ENCODE data around the gene KLHL21. TPM values are rescaled to one million over a fixed set of nuclear protein-coding genes. Genes with fewer than 3 reads are reported as not detected.

KLHL21 gene
- total and polyA plus RNA-seq, 9 of the 15 experiments (the other 6 are each of a cell fraction or from before 2014, with no cell fraction given) = 2.1 to 42.1 (median 17.5) TPM

- Histone ChIP-seq H3K27me3 (ENCODE audit: control insufficient read depth in 2 of 2, insufficient read depth in 2 of 2, low read length in 2 of 2) (no peaks in the 10 kb centered on the region), H3K4me1 (replicated peaks in 1 of 2; ENCODE audit: control insufficient read depth in 2 of 2, insufficient read depth in 2 of 2, low read length in 2 of 2) (peaks cover 12 to 37% of the 10 kb centered on the region in 2 experiments; a peak in 4 of 5 replicates), H2AFZ (ENCODE audit: low read depth, low read length) (no peak overlapping the region), H4K20me1 (replicated peaks; ENCODE audit: control insufficient read depth, insufficient read depth, low read length) (peaks cover 24% of the 10 kb centered on the region; the same call in 1 of the 2 replicates), H3K4me2 (ENCODE audit: insufficient read depth, low read length) (no peak overlapping the region), H3K36me3 (ENCODE audit: control insufficient read depth, insufficient read depth, low read length) (peaks cover 80% of the 10 kb centered on the region), H3K79me2 (ENCODE audit: control insufficient read depth, insufficient read depth, low read length) (peaks cover 72% of the 10 kb centered on the region), H3K27ac (ENCODE audit: extremely low read depth, low read depth, low read length) (peak overlapping the region; percentile 7; the same call in 1 of the 3 replicates), H3K9ac (ENCODE audit: insufficient read depth in 1 of 2, low read depth in 2 of 2, low read length in 2 of 2) (no peak overlapping the region), H3K9me3 (replicated peaks; ENCODE audit: control insufficient read depth, insufficient read depth, low read depth, low read length) (no peaks in the 10 kb centered on the region), H3K9me1 (ENCODE audit: control insufficient read depth, insufficient read depth, low read length) (peaks cover 3% of the 10 kb centered on the region), H3K4me3 (no peak overlapping the region)
- ChIA-PET POLR2A (interaction anchor here (0.6 to 5.1 kb wide), 10 partner anchors 8 to 1422 kb away, joined by 3 to 36 read pairs (median 5); partner anchors contain the start of genes KLHL21 and PHF13), CTCF (ENCODE audit: low intra/inter-chr PET ratio) (interaction anchor here (0.7 kb wide), 1 partner anchor 68 kb away, joined by 3 read pairs; the partner anchor contains the start of gene TAS1R1)
- TF ChIP-seq CHD1 (IDR thresholded peaks at IDR 0.05; ENCODE audit: low read length) (no peak), EWSR1 (IDR thresholded peaks at IDR 0.05; ENCODE audit: borderline replicate concordance, low read depth, partially characterized antibody) (no peak), RHOXF2B (CRISPR knock-in tag; conservative IDR thresholded peaks at IDR 0.05) (no peak), MYC (IDR thresholded peaks at IDR 0.05; ENCODE audit: low read depth, low read length) (0 out of 2 replicates have a peak, but pooled peaks have one; percentile 17), MYC (CRISPR knock-in tag; IDR thresholded peaks at IDR 0.05; ENCODE audit: borderline replicate concordance, low read depth) (no peak), POLR2B (IDR thresholded peaks at IDR 0.05; ENCODE audit: low read depth, partially characterized antibody) (no peak), HLTF (IDR thresholded peaks at IDR 0.05) (no peak)
- in situ Hi-C loops (cut with MboI) (no loop called here), intact Hi-C loops (cut with micrococcal nuclease) (no loop called here)
- DNase-seq (ENCODE audit: extremely low read depth in 1 of 4, low spot score in 3 of 4) (no peak), ATAC-seq (no peak), FAIRE-seq (no peak)
- 74% methylated on average over 14 of the region's 14 CpGs for WGBS (ENCODE audit: insufficient coverage, low coverage, missing lambda C conversion rate)
- BruUV-seq (replicated peaks) = TSS peak; percentile 9
These were observed 20.7 kb upstream of the KLHL21 start for GRCh38 chr1:6623269-6623965.
